Neural progenitor cell (in vitro differentiated cells): Measurements from ENCODE around the gene ZCCHC4. TPM values are rescaled to one million over a fixed set of nuclear protein-coding genes. Genes with fewer than 3 reads are reported as not detected.

Source experiments
- DNase-seq: peaks from one replicate; pipeline ENCODE4 v3.0.0-alpha.2; 2016; ENCODE audit warnings: low spot score
- H2AFZ ChIP-seq: fragments of 200-600 bp; sonication (generic); replicated peaks from 2 replicates; pipeline ENCODE4 v1.6.1; 2016; ENCODE audit warnings: antibody characterized with exemption
- H3F3A ChIP-seq: fragments of 200-600 bp; sonication (generic); 2 replicates; pipeline ENCODE4 v1.6.1; 2016; ENCODE audit warnings: antibody characterized with exemption, low read depth
- H3K27ac ChIP-seq: fragments of 200-600 bp; sonication (generic); 2 replicates; pipeline ENCODE4 v1.5.1; 2016; ENCODE audit warnings: mild to moderate bottlenecking
- H3K27me3 ChIP-seq: fragments of 200-600 bp; sonication (generic); 2 replicates; pipeline ENCODE4 v1.6.1; 2016; ENCODE audit warnings: mild to moderate bottlenecking, moderate library complexity
- H3K36me3 ChIP-seq: fragments of 200-600 bp; sonication (generic); 2 replicates; pipeline ENCODE4 v1.5.1; 2016
- H3K4me1 ChIP-seq: fragments of 200-600 bp; sonication (generic); 2 replicates; pipeline ENCODE4 v1.6.1; 2016; ENCODE audit warnings: mixed run types
- H3K4me2 ChIP-seq: fragments of 200-600 bp; sonication (generic); 2 replicates; pipeline ENCODE4 v1.6.1; 2016
- H3K4me3 ChIP-seq: fragments of 200-600 bp; sonication (generic); 2 replicates; pipeline ENCODE4 v1.5.1; 2016
- H3K79me2 ChIP-seq: fragments of 200-600 bp; sonication (generic); 2 replicates; pipeline ENCODE4 v1.6.1; 2016; ENCODE audit warnings: low read depth
- H3K9ac ChIP-seq: fragments of 200-600 bp; sonication (generic); 2 replicates; pipeline ENCODE4 v1.6.1; 2016
- H3K9me3 ChIP-seq: fragments of 200-600 bp; sonication (generic); 2 replicates; pipeline ENCODE4 v1.5.1; 2016; ENCODE audit warnings: low read depth
- H4K20me1 ChIP-seq: fragments of 200-600 bp; sonication (generic); 2 replicates; pipeline ENCODE4 v1.6.1; 2016; ENCODE audit warnings: low read depth
- H3K27ac Mint-ChIP-seq: 3 replicates; pipeline ENCODE4 v1.8.0; 2021; ENCODE audit warnings: mixed read lengths
- H3K27me3 Mint-ChIP-seq: 2 replicates; pipeline ENCODE4 v1.8.0; 2022; ENCODE audit warnings: low read depth, mild to moderate bottlenecking, inconsistent platforms, moderate library complexity, mixed read lengths; ENCODE audit not compliant: insufficient read depth
- H3K36me3 Mint-ChIP-seq: 3 replicates; pipeline ENCODE4 v1.8.0; 2021; ENCODE audit warnings: mixed read lengths
- H3K4me1 Mint-ChIP-seq: 3 replicates; pipeline ENCODE4 v1.8.0; 2021; ENCODE audit warnings: mixed read lengths
- H3K4me3 Mint-ChIP-seq: 3 replicates; pipeline ENCODE4 v1.8.0; 2021; ENCODE audit warnings: mild to moderate bottlenecking, moderate library complexity, mixed read lengths
- H3K9me3 Mint-ChIP-seq: 3 replicates; pipeline ENCODE4 v1.8.0; 2020; ENCODE audit warnings: mixed read lengths
- EZH2 ChIP-seq: fragments of 200-600 bp; sonication (generic); IDR thresholded peaks from 2 replicates; pipeline ENCODE4 v1.6.1; 2017; ENCODE audit warnings: antibody characterized with exemption, mild to moderate bottlenecking, moderate library complexity
- EZH2phosphoT487 ChIP-seq: fragments of 200-600 bp; sonication (generic); IDR thresholded peaks from 2 replicates; pipeline ENCODE4 v1.6.1; 2017; ENCODE audit warnings: antibody characterized with exemption
- total RNA-seq: library from RNA; depleted of rRNA; stranded (reverse); fragments of >200 nt; gene quantifications from 2 replicates; pipeline ENCODE4 v1.2.3, GENCODE V29; 2015; ENCODE audit warnings: low replicate concordance
- TF ChIP-seq, protein P1 (sequence below): fragments of 200-600 bp; sonication (generic); IDR thresholded peaks from 2 replicates; pipeline ENCODE4 v1.5.1; 2017; ENCODE audit warnings: antibody characterized with exemption, mild to moderate bottlenecking

The ZCCHC4 gene
- total RNA-seq = 20.5 and 23.9 TPM in 2 replicates

DNA sequence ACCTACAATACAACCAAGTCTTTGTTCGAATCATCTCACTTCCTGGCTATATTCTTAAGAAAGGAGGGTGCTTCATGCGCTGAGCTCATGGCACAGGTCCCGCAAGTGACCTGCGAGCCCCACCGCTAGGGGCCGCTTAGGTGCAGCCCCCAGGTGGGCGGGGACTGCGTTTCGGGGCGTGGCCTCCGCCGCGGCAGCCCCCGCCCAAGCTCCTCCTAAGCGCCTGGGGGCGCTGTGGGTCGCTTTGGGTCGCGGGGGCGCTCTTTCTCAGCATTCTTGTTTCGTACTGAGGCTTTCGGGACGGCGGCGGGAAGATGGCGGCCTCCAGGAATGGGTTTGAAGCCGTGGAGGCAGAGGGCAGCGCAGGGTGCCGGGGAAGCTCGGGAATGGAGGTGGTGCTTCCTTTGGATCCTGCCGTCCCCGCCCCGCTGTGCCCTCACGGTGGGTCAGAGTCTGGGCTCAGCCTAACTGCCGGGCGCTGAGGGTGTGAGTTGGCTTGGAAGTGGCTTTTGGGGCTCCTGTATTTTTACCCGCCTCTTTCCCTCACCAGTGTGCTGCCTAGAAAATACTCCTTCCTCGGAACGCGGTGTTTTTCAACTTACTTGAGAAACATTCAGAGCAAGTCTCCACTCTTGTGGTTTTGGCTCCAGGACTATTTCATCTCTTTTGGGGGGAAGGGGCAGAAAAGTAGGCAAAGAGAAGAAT lies at the start of gene ZCCHC4:
TSS of gene ZCCHC4 (plus strand) at position 279 of the 705 bp plus-strand sequence. CDS start at position 315, 36 bp downstream.
- peak within 1 kb of the TSS; percentile 92 for H3K27ac ChIP-seq
- Mint-ChIP-seq H3K27me3 (peaks cover 4% of the 10 kb centered on the region), H3K4me3 (peak within 1 kb of the TSS; percentile 98), H3K9me3 (no peaks in the 10 kb centered on the region), H3K4me1 (peaks cover 11% of the 10 kb centered on the region), H3K27ac (peak within 1 kb of the TSS; percentile 93), H3K36me3 (no peaks in the 10 kb centered on the region)
- peaks cover 7% of the 10 kb centered on the region for H3F3A ChIP-seq
- no peaks in the 10 kb centered on the region for H3K36me3 ChIP-seq
- peak; percentile 94 for DNase-seq
- H3K4me2 ChIP-seq = peak within 1 kb of the TSS; percentile 85
- no peaks in the 10 kb centered on the region for H3K9me3 ChIP-seq
- H3K4me1 ChIP-seq = peaks cover 6% of the 10 kb centered on the region
- no peaks in the 10 kb centered on the region for H3K27me3 ChIP-seq
- peak within 1 kb of the TSS; percentile 83 for H3K4me3 ChIP-seq
- no peak for TF ChIP-seq EZH2phosphoT487
- TF ChIP-seq, protein P1, sequence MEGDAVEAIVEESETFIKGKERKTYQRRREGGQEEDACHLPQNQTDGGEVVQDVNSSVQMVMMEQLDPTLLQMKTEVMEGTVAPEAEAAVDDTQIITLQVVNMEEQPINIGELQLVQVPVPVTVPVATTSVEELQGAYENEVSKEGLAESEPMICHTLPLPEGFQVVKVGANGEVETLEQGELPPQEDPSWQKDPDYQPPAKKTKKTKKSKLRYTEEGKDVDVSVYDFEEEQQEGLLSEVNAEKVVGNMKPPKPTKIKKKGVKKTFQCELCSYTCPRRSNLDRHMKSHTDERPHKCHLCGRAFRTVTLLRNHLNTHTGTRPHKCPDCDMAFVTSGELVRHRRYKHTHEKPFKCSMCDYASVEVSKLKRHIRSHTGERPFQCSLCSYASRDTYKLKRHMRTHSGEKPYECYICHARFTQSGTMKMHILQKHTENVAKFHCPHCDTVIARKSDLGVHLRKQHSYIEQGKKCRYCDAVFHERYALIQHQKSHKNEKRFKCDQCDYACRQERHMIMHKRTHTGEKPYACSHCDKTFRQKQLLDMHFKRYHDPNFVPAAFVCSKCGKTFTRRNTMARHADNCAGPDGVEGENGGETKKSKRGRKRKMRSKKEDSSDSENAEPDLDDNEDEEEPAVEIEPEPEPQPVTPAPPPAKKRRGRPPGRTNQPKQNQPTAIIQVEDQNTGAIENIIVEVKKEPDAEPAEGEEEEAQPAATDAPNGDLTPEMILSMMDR = peak; percentile 100
- TF ChIP-seq EZH2 = peak; percentile 51
- peak within 1 kb of the TSS; percentile 94 for H2AFZ ChIP-seq
- peak within 1 kb of the TSS; percentile 83 for H3K9ac ChIP-seq
- no peaks in the 10 kb centered on the region for H4K20me1 ChIP-seq
- peaks cover 17% of the 10 kb centered on the region for H3K79me2 ChIP-seq

DNA sequence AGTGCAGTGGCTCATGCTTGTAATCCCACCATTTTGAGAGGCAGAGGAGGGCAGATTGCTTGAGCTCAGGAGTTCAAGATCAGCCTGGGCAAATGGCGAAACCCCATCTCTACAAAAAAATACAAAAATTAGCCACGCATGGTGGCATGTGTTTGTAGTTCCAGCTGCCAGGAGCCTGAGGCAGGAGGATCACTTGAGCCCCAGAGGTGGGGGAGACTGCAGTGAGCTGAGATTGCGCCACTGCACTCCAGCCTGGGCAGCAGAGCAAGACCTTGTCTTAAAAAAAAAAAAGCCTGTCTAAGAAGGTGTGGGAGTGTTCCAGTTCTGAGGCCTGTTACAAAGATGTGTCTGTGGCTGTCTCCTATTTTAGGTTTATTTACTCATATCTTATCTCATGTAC lies 40.7 kb upstream of the ZCCHC4 start:
- TF ChIP-seq EZH2 (no peak), EZH2phosphoT487 (no peak)
- TF ChIP-seq, protein P1 = no peak
- H3K36me3 ChIP-seq = no peaks in the 10 kb centered on the region
- no peak for DNase-seq
- no peaks in the 10 kb centered on the region for H3K4me1 Mint-ChIP-seq
- H3K79me2 ChIP-seq = no peaks in the 10 kb centered on the region
- no peaks in the 10 kb centered on the region for H3K9me3 Mint-ChIP-seq
- H3K9me3 ChIP-seq = no peaks in the 10 kb centered on the region
- no peak overlapping the region for H3K4me3 Mint-ChIP-seq
- no peaks in the 10 kb centered on the region for H4K20me1 ChIP-seq
- no peak overlapping the region for H3K4me3 ChIP-seq
- H3K27ac ChIP-seq = no peak overlapping the region
- H2AFZ ChIP-seq = no peak overlapping the region
- H3K27ac Mint-ChIP-seq = no peak overlapping the region
- peaks cover 3% of the 10 kb centered on the region for H3K36me3 Mint-ChIP-seq
- H3K9ac ChIP-seq = no peak overlapping the region
- H3K4me2 ChIP-seq = no peak overlapping the region
- H3K4me1 ChIP-seq = no peaks in the 10 kb centered on the region
- H3K27me3 ChIP-seq = no peaks in the 10 kb centered on the region
- H3K27me3 Mint-ChIP-seq = peaks cover 5% of the 10 kb centered on the region
- no peaks in the 10 kb centered on the region for H3F3A ChIP-seq

GRCh38 chr4:25280210-25280609 lies 32.4 kb upstream of the ZCCHC4 start:
- H3K27ac ChIP-seq = no peak overlapping the region
- no peaks in the 10 kb centered on the region for H3K9me3 ChIP-seq
- Mint-ChIP-seq H3K36me3 (no peaks in the 10 kb centered on the region), H3K4me3 (no peak overlapping the region), H3K27me3 (peaks cover 3% of the 10 kb centered on the region), H3K4me1 (no peaks in the 10 kb centered on the region), H3K27ac (no peak overlapping the region), H3K9me3 (no peaks in the 10 kb centered on the region)
- H2AFZ ChIP-seq = no peak overlapping the region
- no peak overlapping the region for H3K9ac ChIP-seq
- H3K27me3 ChIP-seq = no peaks in the 10 kb centered on the region
- H3K36me3 ChIP-seq = no peaks in the 10 kb centered on the region
- H3K79me2 ChIP-seq = no peaks in the 10 kb centered on the region
- H3K4me3 ChIP-seq = no peak overlapping the region
- no peaks in the 10 kb centered on the region for H4K20me1 ChIP-seq
- TF ChIP-seq EZH2 = no peak
- TF ChIP-seq EZH2phosphoT487 = no peak
- DNase-seq = no peak
- H3F3A ChIP-seq = no peaks in the 10 kb centered on the region
- no peak overlapping the region for H3K4me2 ChIP-seq
- H3K4me1 ChIP-seq = no peaks in the 10 kb centered on the region

- Histone ChIP-seq H3K4me2 (no peak overlapping the region), H4K20me1 (no peaks in the 10 kb centered on the region), H3K27me3 (no peaks in the 10 kb centered on the region), H3K79me2 (no peaks in the 10 kb centered on the region), H3K36me3 (no peaks in the 10 kb centered on the region), H3K27ac (no peak overlapping the region), H3K9me3 (no peaks in the 10 kb centered on the region), H3K4me3 (no peak overlapping the region), H3F3A (no peaks in the 10 kb centered on the region), H3K9ac (no peak overlapping the region), H3K4me1 (no peaks in the 10 kb centered on the region), H2AFZ (no peak overlapping the region)
- TF ChIP-seq, protein P1 = no peak
- no peak for TF ChIP-seq EZH2
- no peak for TF ChIP-seq EZH2phosphoT487
- no peak overlapping the region for H3K4me3 Mint-ChIP-seq
- no peaks in the 10 kb centered on the region for H3K36me3 Mint-ChIP-seq
- peaks cover 8% of the 10 kb centered on the region for H3K9me3 Mint-ChIP-seq
- peaks cover 3% of the 10 kb centered on the region for H3K27me3 Mint-ChIP-seq
- no peaks in the 10 kb centered on the region for H3K4me1 Mint-ChIP-seq
- DNase-seq = no peak
- no peak overlapping the region for H3K27ac Mint-ChIP-seq
Measured at GRCh38 chr4:25283948-25284347, 28.6 kb upstream of the ZCCHC4 start.
